Measurements from ENCODE around the gene DNMBP. TPM values are rescaled to one million over a fixed set of nuclear protein-coding genes. Genes with fewer than 3 reads are reported as not detected.

The DNMBP gene
- total and polyA plus RNA-seq, 11 donors: 3.9 to 11.5 (median 6.6) TPM

- ATAC-seq (no peak), DNase-seq (no peak)
- H3K27me3 ChIP-seq: no peaks in the 10 kb centered on the region
- no peaks in the 10 kb centered on the region for H3K36me3 ChIP-seq
- H3K27ac ChIP-seq: no peak overlapping the region
- H3K9me3 ChIP-seq: peaks cover 0 to 18% (median 2%) of the 10 kb centered on the region in 12 donors
- no peaks in the 10 kb centered on the region for H3K4me1 ChIP-seq
- TF ChIP-seq, protein P1, sequence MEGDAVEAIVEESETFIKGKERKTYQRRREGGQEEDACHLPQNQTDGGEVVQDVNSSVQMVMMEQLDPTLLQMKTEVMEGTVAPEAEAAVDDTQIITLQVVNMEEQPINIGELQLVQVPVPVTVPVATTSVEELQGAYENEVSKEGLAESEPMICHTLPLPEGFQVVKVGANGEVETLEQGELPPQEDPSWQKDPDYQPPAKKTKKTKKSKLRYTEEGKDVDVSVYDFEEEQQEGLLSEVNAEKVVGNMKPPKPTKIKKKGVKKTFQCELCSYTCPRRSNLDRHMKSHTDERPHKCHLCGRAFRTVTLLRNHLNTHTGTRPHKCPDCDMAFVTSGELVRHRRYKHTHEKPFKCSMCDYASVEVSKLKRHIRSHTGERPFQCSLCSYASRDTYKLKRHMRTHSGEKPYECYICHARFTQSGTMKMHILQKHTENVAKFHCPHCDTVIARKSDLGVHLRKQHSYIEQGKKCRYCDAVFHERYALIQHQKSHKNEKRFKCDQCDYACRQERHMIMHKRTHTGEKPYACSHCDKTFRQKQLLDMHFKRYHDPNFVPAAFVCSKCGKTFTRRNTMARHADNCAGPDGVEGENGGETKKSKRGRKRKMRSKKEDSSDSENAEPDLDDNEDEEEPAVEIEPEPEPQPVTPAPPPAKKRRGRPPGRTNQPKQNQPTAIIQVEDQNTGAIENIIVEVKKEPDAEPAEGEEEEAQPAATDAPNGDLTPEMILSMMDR (IDR thresholded peaks at IDR 0.05): no peak
- no peak for TF ChIP-seq POLR2A (IDR thresholded peaks at IDR 0.05)
- intact Hi-C loops (cut with DNase I): no loop called here
- H3K4me3 ChIP-seq: no peak overlapping the region
- WGBS, 4 donors: 67 to 79% (median 71%) methylated on average over 5 of the region's 5 CpGs
Observed at GRCh38 chr10:100025576-100025975, 15.8 kb upstream of the DNMBP start.

GRCh38 chr10:100024748-100025147 lies 15.0 kb upstream of the DNMBP start:
- Histone ChIP-seq H3K27ac (no peak overlapping the region), H3K4me1 (no peaks in the 10 kb centered on the region), H3K27me3 (no peaks in the 10 kb centered on the region), H3K36me3 (no peaks in the 10 kb centered on the region), H3K4me3 (no peak overlapping the region), H3K9me3 (peaks cover 0 to 18% (median 2%) of the 10 kb centered on the region in 12 donors)
- ATAC-seq (no peak), DNase-seq (no peak)
- intact Hi-C loops (cut with DNase I): no loop called here
- TF ChIP-seq, protein P1 (IDR thresholded peaks at IDR 0.05): no peak
- TF ChIP-seq POLR2A (IDR thresholded peaks at IDR 0.05): no peak
- 88 to 95% (median 91%) methylated on average over 11 of the region's 11 CpGs for WGBS, 4 donors

- Histone ChIP-seq H3K9me3 (peaks cover 0 to 7% (median 0%) of the 10 kb centered on the region in 12 donors), H3K4me3 (no peak overlapping the region), H3K36me3 (no peaks in the 10 kb centered on the region), H3K27me3 (no peaks in the 10 kb centered on the region), H3K4me1 (no peaks in the 10 kb centered on the region), H3K27ac (no peak overlapping the region)
- TF ChIP-seq, protein P1 (IDR thresholded peaks at IDR 0.05): no peak
- no peak for TF ChIP-seq POLR2A (IDR thresholded peaks at IDR 0.05)
- DNase-seq (no peak), ATAC-seq (no peak)
- WGBS, 4 donors: 68 to 81% (median 74%) methylated on average over 2 of the region's 2 CpGs
- intact Hi-C loops (cut with DNase I): no loop called here
Observed at GRCh38 chr10:100022403-100022802, 12.7 kb upstream of the DNMBP start.

DNA sequence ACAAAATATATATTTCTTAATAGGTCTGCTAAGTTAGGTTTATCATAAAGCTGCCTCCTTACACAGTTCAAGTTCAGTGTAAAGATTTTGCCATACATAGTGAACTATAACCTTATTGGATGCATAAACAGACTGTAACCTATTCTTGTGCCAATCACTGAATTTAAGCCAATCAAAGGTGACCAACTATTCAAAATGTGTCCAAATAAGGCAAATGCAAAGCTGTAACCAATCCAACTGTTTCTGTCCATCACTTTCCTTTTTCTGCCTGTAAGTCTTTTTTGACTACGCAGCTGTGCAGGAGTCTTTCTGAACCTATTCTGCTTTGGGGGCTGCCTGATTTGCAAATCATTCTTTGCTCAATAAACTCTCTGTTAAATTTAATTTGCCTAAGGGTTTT lies 11.6 kb upstream of the DNMBP start:
- DNase-seq (no peak), ATAC-seq (no peak)
- TF ChIP-seq POLR2A (IDR thresholded peaks at IDR 0.05): no peak
- TF ChIP-seq, protein P1 (IDR thresholded peaks at IDR 0.05): no peak
- H3K27ac ChIP-seq: no peak overlapping the region
- no peaks in the 10 kb centered on the region for H3K27me3 ChIP-seq
- H3K4me3 ChIP-seq: no peak overlapping the region
- intact Hi-C loops (cut with DNase I): no loop called here
- no peaks in the 10 kb centered on the region for H3K4me1 ChIP-seq
- no peaks in the 10 kb centered on the region for H3K9me3 ChIP-seq
- H3K36me3 ChIP-seq: no peaks in the 10 kb centered on the region
- WGBS, 4 donors: 85 to 91% (median 90%) methylated on average over 1 of the region's 1 CpG
